Ascending aorta (tissue), 2 donors: ENCODE measurements around the gene VDAC1. TPM values are rescaled to one million over a fixed set of nuclear protein-coding genes. Genes with fewer than 3 reads are reported as not detected.

Experiments used
- DNase-seq, 2 donors: peaks; one replicate each; pipeline ENCODE4 v3.0.0-alpha.2; 2019; ENCODE audit warnings: low spot score in 2 of 2
- H3K27ac ChIP-seq, 2 donors: fragments of 200-600 bp; sonication (generic); one replicate each; pipeline ENCODE4 v1.5.1; 2016 to 2017; ENCODE audit warnings: mild to moderate bottlenecking in 1 of 2
- H3K27me3 ChIP-seq: fragments of 200-600 bp; sonication (generic); one replicate; pipeline ENCODE4 v1.5.1; 2017
- H3K36me3 ChIP-seq, 2 donors: fragments of 200-600 bp; sonication (generic); one replicate each; pipeline ENCODE4 v1.5.1; 2016
- H3K4me1 ChIP-seq, 2 donors: fragments of 200-600 bp; sonication (generic); one replicate each; pipeline ENCODE4 v1.5.1; 2016 to 2017; ENCODE audit warnings: mild to moderate bottlenecking in 1 of 2
- H3K4me3 ChIP-seq, 2 donors: fragments of 200-600 bp; sonication (generic); one replicate each; pipeline ENCODE4 v1.5.1; 2016 to 2017; ENCODE audit warnings: mild to moderate bottlenecking in 1 of 2
- H3K9me3 ChIP-seq, 2 donors: fragments of 200-600 bp; sonication (generic); one replicate each; pipeline ENCODE4 v1.5.1; 2016
- intact Hi-C: fragments of 100-400 bp; cut with DNase I; formaldehyde crosslinking; loops from one replicate; pipeline ENCODE4 v1.15.1; 2023
- total RNA-seq: library from RNA; depleted of rRNA; stranded (reverse); fragments of >200 nt; gene quantifications from one replicate; pipeline ENCODE4 v1.1.0, GENCODE V29; 2016
- TF ChIP-seq, protein P1 (sequence below), 3 experiments: fragments of 200-600 bp in 2 of 3; fragments of 450-650 bp in 1 of 3; sonication (generic) in 2 of 3; IDR thresholded peaks; one replicate each; pipeline ENCODE4 v1.5.1; 2016 to 2019; ENCODE audit warnings: antibody characterized with exemption in 3 of 3, mild to moderate bottlenecking in 1 of 3, moderate library complexity in 1 of 3

The VDAC1 gene
- total RNA-seq, 1 donor from 2014 or later: 50.2 TPM

DNA sequence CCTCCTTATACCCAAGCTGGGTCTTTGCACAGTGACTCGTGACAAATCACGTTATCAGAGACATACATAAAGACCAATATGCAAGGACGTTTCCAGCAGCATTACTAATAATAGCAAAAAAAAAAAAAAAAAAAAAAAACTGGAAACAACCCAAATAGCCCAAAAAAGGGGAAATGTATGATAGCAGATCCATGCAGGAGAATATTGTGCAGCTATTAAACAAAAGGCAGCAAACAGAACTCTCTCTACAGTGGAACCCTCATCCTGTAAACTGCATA lies 74.0 kb downstream of the VDAC1 start:
- H3K4me3 ChIP-seq: no peak overlapping the region
- no peaks in the 10 kb centered on the region for H3K36me3 ChIP-seq
- intact Hi-C loops: loop anchor here (2.0 kb wide), 2 partner anchors 16 to 38 kb away; partner anchors contain the start of gene C5orf15
- H3K9me3 ChIP-seq: no peaks in the 10 kb centered on the region
- TF ChIP-seq, protein P1, sequence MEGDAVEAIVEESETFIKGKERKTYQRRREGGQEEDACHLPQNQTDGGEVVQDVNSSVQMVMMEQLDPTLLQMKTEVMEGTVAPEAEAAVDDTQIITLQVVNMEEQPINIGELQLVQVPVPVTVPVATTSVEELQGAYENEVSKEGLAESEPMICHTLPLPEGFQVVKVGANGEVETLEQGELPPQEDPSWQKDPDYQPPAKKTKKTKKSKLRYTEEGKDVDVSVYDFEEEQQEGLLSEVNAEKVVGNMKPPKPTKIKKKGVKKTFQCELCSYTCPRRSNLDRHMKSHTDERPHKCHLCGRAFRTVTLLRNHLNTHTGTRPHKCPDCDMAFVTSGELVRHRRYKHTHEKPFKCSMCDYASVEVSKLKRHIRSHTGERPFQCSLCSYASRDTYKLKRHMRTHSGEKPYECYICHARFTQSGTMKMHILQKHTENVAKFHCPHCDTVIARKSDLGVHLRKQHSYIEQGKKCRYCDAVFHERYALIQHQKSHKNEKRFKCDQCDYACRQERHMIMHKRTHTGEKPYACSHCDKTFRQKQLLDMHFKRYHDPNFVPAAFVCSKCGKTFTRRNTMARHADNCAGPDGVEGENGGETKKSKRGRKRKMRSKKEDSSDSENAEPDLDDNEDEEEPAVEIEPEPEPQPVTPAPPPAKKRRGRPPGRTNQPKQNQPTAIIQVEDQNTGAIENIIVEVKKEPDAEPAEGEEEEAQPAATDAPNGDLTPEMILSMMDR (IDR thresholded peaks at IDR 0.05): no peak
- no peaks in the 10 kb centered on the region for H3K27me3 ChIP-seq
- H3K4me1 ChIP-seq: peaks cover 4 to 30% of the 10 kb centered on the region in 2 donors
- no peak for DNase-seq
- peak overlapping the region in 1 of 2 donors; percentile 60 for H3K27ac ChIP-seq

DNA sequence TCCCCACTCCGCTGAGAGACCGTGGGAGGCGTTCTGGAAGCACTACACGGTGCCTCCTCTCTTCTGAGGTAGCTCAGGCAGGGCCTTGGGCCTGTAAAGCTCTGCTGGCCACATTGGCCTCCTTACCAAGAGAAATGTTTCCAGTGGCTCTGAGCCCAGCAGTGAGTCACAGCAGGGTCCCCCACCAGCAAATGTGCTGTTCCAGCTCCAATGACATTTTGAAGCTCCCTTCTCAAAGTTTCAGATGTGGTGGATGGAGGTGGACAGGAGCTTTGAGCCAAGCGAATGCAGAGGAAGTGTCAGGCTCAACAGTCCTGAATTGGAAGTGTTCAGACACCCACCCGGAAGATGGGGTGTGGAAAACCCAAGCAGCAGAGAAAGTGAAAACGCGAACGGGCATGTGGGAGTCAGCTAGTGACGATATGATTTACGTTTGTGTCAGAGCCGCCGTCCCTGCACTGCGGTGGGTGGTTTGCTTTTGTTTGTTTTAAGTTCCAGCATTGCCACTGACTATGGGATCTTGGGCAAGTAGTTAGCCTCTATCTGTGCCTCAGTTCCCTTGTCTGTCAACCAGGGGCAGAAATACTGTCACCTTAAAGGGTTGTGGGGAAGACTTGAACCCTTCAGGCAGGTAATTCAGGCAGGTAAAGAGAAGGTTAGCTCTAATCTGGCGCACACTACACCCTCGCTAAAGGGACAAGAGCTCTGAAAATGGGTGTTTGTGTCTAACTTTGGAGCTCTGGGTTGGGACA lies 74.5 kb downstream of the VDAC1 start:
- H3K27ac ChIP-seq: peak overlapping the region; percentile 45 to 60
- H3K9me3 ChIP-seq: no peaks in the 10 kb centered on the region
- H3K36me3 ChIP-seq: no peaks in the 10 kb centered on the region
- TF ChIP-seq, protein P1 (IDR thresholded peaks at IDR 0.05): no peak
- H3K4me3 ChIP-seq: peak overlapping the region in 1 of 2 donors; percentile 44
- peak; percentile 19 to 84 for DNase-seq
- no peaks in the 10 kb centered on the region for H3K27me3 ChIP-seq
- intact Hi-C loops: loop anchor here (2.0 kb wide), 2 partner anchors 17 to 39 kb away; partner anchors contain the start of gene C5orf15
- peaks cover 4 to 30% of the 10 kb centered on the region in 2 donors for H3K4me1 ChIP-seq

DNA sequence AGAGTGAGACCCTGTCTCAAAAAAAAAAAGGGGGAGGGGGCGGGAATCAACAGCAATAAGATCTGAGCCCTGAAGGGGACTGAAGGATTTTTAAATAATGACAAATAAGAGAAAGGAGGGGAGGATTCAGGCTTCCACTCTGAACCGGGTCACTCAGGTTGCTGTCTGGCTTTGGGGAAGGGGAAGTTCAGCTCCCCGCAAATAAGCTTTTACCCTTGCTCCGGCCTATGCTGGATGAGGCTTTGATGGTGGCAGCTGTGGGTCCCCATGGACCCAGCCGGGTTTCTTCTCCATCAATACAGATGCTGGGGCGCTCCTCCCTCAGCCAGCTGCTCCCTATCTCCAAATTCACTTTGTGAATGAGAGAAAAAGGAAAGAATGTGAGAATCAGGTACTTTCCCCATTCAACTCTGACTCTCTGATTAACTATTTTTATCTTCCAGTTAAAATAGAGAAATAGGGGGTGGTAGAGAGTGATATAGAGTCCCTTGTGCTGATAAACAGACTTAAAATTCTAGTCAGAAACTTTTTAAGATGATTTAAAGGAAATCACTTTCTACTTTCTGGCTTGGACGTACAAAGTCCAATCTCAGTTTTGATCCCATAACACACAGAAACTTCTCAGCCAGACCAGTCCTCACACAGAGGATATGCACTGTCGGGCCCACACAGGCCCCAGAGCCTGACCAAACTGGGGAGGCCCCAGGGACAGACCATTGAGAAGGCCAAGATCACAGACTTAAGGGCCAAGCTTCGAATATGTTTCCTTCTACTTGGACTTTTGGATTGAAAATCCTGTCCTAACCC lies 76.0 kb downstream of the VDAC1 start:
- DNase-seq: no peak
- H3K36me3 ChIP-seq: no peaks in the 10 kb centered on the region
- H3K4me3 ChIP-seq: no peak overlapping the region
- H3K4me1 ChIP-seq: peaks cover 4 to 25% of the 10 kb centered on the region in 2 donors
- no peaks in the 10 kb centered on the region for H3K27me3 ChIP-seq
- TF ChIP-seq, protein P1 (IDR thresholded peaks at IDR 0.05): no peak
- peak overlapping the region in 1 of 2 donors; percentile 45 for H3K27ac ChIP-seq
- no peaks in the 10 kb centered on the region for H3K9me3 ChIP-seq
- intact Hi-C loops: no loop called here

DNA sequence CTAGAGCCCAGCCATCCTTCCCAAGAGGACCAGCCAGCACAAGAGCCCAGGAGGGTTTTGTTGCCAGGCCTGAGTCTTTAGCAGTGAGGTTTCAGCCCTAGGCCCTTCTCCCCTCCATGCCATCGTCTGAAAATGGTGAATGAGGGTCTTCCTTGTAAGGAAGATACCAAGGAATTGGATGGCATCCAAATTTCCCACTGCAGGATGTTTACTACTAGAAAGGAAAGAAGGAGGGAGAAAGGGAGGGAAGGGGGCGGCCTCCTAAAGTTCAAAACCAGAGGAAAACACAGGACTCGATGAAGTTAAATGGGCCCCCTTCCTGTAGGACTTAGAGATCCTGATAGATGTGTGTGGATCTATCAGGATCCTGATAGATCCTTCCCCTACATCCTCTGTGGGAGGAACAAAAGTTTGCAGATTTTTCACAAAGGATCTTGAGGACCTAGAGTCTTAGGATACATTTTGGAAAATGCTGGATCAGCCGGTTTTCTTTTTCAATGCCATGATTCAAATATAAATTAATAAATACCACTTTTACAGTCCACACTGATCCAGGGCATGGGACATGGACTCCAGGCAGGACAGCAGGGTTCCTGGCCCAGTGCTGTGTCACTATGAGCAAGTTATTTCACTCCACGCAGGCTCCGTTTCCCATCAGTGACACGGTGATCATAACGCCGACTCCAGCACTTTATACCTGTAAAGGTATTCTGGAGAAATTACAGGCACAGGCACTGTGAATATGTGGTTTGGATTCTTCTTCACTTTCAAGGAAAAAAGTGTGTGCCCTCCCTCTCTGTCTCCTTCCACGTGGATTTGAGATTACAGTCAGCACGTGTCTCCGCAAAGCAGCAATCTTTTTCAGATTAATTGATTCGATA lies 77.2 kb downstream of the VDAC1 start:
- peak overlapping the region in 1 of 2 donors; percentile 9 for H3K27ac ChIP-seq
- H3K36me3 ChIP-seq: no peaks in the 10 kb centered on the region
- intact Hi-C loops: no loop called here
- H3K4me1 ChIP-seq: peaks cover 4 to 19% of the 10 kb centered on the region in 2 donors
- DNase-seq: no peak
- H3K27me3 ChIP-seq: no peaks in the 10 kb centered on the region
- TF ChIP-seq, protein P1 (IDR thresholded peaks at IDR 0.05): no peak
- H3K4me3 ChIP-seq: no peak overlapping the region
- no peaks in the 10 kb centered on the region for H3K9me3 ChIP-seq
